Panc1 (cell line): ENCODE data around the gene HS3ST2. TPM values are rescaled to one million over a fixed set of nuclear protein-coding genes. Genes with fewer than 3 reads are reported as not detected.

Experiments used
- ATAC-seq: fragments of 200-7000 bp; cut with Tn5 transposase; 2 replicates; pipeline ENCODE4 v1.9.1; 2020; ENCODE audit warnings: mild to moderate bottlenecking, moderate library complexity
- BruUV-seq: library from RNA; stranded (reverse); fragments of 400-500 nt; replicated peaks from 2 replicates; lab custom pipeline; 2021; lab: Mats Ljungman, UMichigan
- CTCF ChIA-PET: fragments of 300-600 bp; sonication (Branson Sonifier 250); formaldehyde crosslinking; loops from one replicate; lab custom pipeline; 2022; ENCODE audit warnings: antibody characterized with exemption; lab: Charles Lee
- POLR2A ChIA-PET: fragments of 300-600 bp; sonication (Branson Sonifier 250); formaldehyde crosslinking; loops from one replicate; lab custom pipeline; 2022; ENCODE audit warnings: antibody characterized with exemption; lab: Charles Lee
- DNase-seq: peaks from one replicate; pipeline ENCODE4 v3.0.0-alpha.2; 2010; ENCODE audit warnings: low read depth, low spot score
- H3K27ac ChIP-seq: 2 replicates; pipeline ENCODE4 v1.5.1; 2011; ENCODE audit warnings: mild to moderate bottlenecking, low read length, inconsistent platforms
- H3K27me3 ChIP-seq: fragments of 200-500 bp; sonication (Bioruptor generic); 2 replicates; pipeline ENCODE4 v1.6.0; 2014; ENCODE audit warnings: low read length, inconsistent platforms; ENCODE audit not compliant: control insufficient read depth, insufficient read depth
- H3K36me3 ChIP-seq: fragments of 200-500 bp; sonication (Bioruptor generic); 2 replicates; pipeline ENCODE4 v1.5.1; 2014; ENCODE audit warnings: inconsistent platforms, mild to moderate bottlenecking, low read length, moderate library complexity; ENCODE audit not compliant: control insufficient read depth, insufficient read depth
- H3K4me1 ChIP-seq: 2 replicates; pipeline ENCODE4 v1.5.1; 2011; ENCODE audit warnings: inconsistent platforms, mild to moderate bottlenecking, low read length, moderate library complexity; ENCODE audit not compliant: control insufficient read depth, insufficient read depth
- H3K4me3 ChIP-seq, 2 experiments: 2 replicates each; pipeline ENCODE4 v1.5.1; 2011 to 2012; ENCODE audit warnings: low read depth in 2 of 2, low read length in 2 of 2, mild to moderate bottlenecking in 2 of 2, inconsistent platforms in 1 of 2, moderate library complexity in 1 of 2
- H3K9me3 ChIP-seq: fragments of 200-500 bp; sonication (Bioruptor generic); 2 replicates; pipeline ENCODE4 v1.5.1; 2014; ENCODE audit warnings: low read depth, mild to moderate bottlenecking, inconsistent platforms, low read length, moderate library complexity; ENCODE audit not compliant: control insufficient read depth, insufficient read depth
- CTCF ChIP-seq: fragments of 450-650 bp; IDR thresholded peaks from 2 replicates; pipeline ENCODE4 v1.5.1; 2017; ENCODE audit warnings: mild to moderate bottlenecking
- POLR2AphosphoS5 ChIP-seq: IDR thresholded peaks from 2 replicates; pipeline ENCODE4 v1.6.1; 2012; ENCODE audit warnings: mild to moderate bottlenecking, low read depth, low read length, moderate library complexity
- REST ChIP-seq, 2 experiments: IDR thresholded peaks; 2 replicates each; pipeline ENCODE4 v1.6.1; 2011 to 2012; ENCODE audit warnings: low read depth in 2 of 2, control low read depth in 1 of 2, low read length in 1 of 2, mild to moderate bottlenecking in 1 of 2, moderate library complexity in 1 of 2; ENCODE audit not compliant: insufficient read depth in 1 of 2
- SIN3A ChIP-seq: IDR thresholded peaks from 2 replicates; pipeline ENCODE4 v1.6.1; 2012; ENCODE audit warnings: low read depth, mild to moderate bottlenecking, low read length, moderate library complexity, borderline replicate concordance; ENCODE audit not compliant: insufficient read depth
- TCF7L2 ChIP-seq: IDR thresholded peaks from 2 replicates; pipeline ENCODE4 v1.6.1; 2011; ENCODE audit warnings: mild to moderate bottlenecking, low read depth, low read length, inconsistent platforms
- in situ Hi-C: cut with HindIII; loops from 2 replicates; pipeline ENCODE4 v1.10.0; 2016; ENCODE audit warnings: low sequenced_read_pairs, low pct_unique_long_range_greater_than_20kb
- intact Hi-C: fragments of 100-400 bp; cut with micrococcal nuclease; formaldehyde crosslinking; loops from one replicate; pipeline ENCODE4 v1.10.0; 2022; ENCODE audit not compliant: unreplicated experiment
- total RNA-seq: library from RNA; stranded (reverse); gene quantifications from one replicate; pipeline ENCODE4 v1.2.1, GENCODE V29; 2021; ENCODE audit not compliant: unreplicated experiment

The HS3ST2 gene
- total RNA-seq, 1 experiment from 2014 or later: not detected

- Histone ChIP-seq H3K36me3 (no peaks in the 10 kb centered on the region), H3K9me3 (no peaks in the 10 kb centered on the region), H3K27ac (no peak overlapping the region), H3K27me3 (peaks cover 28% of the 10 kb centered on the region), H3K4me1 (no peaks in the 10 kb centered on the region), H3K4me3 (no peak overlapping the region)
- intact Hi-C loops: no loop called here
- no TSS peak for BruUV-seq
- ATAC-seq (no peak), DNase-seq (no peak)
- TF ChIP-seq CTCF (no peak), REST (IDR thresholded peaks at IDR 0.05; ENCODE audit: insufficient read depth in 1 of 2, low read depth in 2 of 2, low read length in 1 of 2) (no peak), SIN3A (no peak), TCF7L2 (no peak), POLR2AphosphoS5 (no peak)
- in situ Hi-C loops: no loop called here
- ChIA-PET POLR2A (no interaction called here), CTCF (no interaction called here)
Measured at GRCh38 chr16:22847100-22847499, 33.1 kb downstream of the HS3ST2 start.

GRCh38 chr16:22847690-22848089, 33.7 kb downstream of the HS3ST2 start:
- DNase-seq: no peak
- H3K27me3 ChIP-seq: peaks cover 31% of the 10 kb centered on the region
- ChIA-PET CTCF (interaction anchor here (0.6 kb wide), 1 partner anchor 281 kb away, joined by 4 read pairs; no protein-coding TSS in a partner anchor), POLR2A (no interaction called here)
- BruUV-seq: no TSS peak
- TF ChIP-seq TCF7L2 (no peak), CTCF (no peak), REST (IDR thresholded peaks at IDR 0.05; ENCODE audit: insufficient read depth in 1 of 2, low read depth in 2 of 2, low read length in 1 of 2) (no peak)
- ATAC-seq: no peak
- intact Hi-C loops: no loop called here
- H3K36me3 ChIP-seq: no peaks in the 10 kb centered on the region
- in situ Hi-C loops: no loop called here
- no peaks in the 10 kb centered on the region for H3K4me1 ChIP-seq
- H3K9me3 ChIP-seq: no peaks in the 10 kb centered on the region
- no peak overlapping the region for H3K27ac ChIP-seq
- H3K4me3 ChIP-seq: no peak overlapping the region
